ENCODE data around the gene RTL10. TPM values are rescaled to one million over a fixed set of nuclear protein-coding genes. Genes with fewer than 3 reads are reported as not detected.

Gene RTL10
- total RNA-seq, 1 donor, result 6.4 TPM

DNA sequence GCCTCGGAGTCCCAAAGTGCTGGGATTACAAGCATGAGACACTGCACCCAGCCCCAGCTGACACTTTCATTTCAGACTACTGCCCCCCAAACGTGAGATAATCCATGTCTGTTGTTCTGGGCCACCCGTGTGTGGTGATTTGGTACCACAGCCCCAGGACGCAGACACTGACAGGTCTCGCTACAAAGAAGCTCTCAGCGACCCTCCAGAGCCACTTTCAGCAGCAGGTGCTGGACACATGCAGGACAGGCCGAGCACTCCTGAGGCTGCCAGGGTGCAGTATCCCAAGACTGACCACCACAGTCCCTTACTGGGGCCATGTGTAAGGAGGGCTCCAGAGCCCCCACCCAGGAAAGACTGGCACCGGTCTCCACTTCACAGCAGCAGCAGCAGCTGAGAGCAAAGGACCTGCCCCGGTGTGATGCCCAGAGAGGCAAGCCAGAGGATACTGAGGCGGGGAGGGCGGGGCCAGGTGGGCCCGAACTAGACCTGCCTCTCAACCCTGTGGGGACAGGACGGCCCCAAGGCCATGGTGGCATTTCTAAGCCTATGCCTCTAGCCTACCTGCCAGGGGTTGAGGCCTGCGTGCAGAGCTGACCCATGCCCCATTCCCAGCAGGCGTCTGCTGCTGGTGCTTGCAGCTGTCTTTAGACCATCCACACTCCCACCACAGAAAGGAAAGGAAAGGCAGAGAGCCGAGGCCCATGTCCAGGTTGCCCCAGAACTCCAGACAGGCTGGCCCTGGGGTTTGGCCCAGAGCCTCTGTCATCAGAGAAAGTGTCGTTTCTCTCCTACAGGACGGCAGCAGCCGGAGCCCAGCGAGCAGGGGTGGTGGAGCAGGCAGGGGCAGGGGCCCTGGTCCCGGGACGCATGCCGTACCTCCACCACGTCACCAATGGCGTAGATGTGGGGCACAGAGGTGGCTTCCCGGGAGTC, 28.0 kb upstream of the RTL10 start:
- Histone ChIP-seq H3K4me3 (ENCODE audit: low read length) (no peak overlapping the region), H3K4me1 (ENCODE audit: insufficient read depth, low read length) (peaks cover 36% of the 10 kb centered on the region), H3K9me3 (ENCODE audit: low read depth, low read length) (no peaks in the 10 kb centered on the region), H3K27me3 (ENCODE audit: insufficient read depth, low read length) (no peaks in the 10 kb centered on the region)

DNA sequence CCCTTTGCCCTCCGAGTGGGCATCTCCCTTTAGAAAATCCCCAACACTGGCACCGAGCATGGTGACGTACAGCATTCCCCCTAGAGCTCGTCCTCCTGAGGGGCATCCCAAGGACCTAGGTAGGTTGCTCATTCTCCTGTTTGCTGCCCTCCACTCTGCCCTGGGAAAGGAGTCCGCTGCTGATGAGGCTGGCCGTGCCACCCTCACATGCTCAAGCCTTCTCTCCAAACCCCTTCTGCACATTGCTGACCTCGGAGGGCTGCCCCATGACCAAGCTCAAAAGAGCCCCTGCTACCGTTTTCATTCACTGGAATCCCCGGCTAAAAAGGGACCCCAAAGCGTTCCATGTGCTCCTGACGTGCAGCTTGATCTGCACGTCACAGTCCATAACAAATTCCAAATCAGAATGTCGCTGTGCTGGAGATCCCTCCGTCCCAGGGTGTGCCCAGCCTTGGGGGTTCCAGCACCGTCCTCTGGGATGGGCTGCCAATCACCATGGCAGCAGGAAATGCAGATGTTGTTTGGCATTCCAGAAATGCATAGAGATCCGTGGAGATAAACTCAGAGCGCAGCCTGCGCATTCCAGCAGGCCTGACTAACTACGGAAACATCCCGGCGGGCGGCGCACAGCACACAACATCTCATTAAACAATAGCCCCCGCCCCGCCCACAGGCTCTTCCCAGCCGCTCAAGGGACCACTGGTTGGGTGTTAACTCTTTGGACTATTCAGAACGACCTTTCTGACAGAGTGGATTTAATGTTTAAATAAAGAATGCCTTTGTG, 26.3 kb upstream of the RTL10 start:
- no peak overlapping the region for H3K4me3 ChIP-seq (ENCODE audit: low read length)
- H3K27me3 ChIP-seq (ENCODE audit: insufficient read depth, low read length), result no peaks in the 10 kb centered on the region
- H3K9me3 ChIP-seq (ENCODE audit: low read depth, low read length), result no peaks in the 10 kb centered on the region
- peaks cover 19% of the 10 kb centered on the region for H3K4me1 ChIP-seq (ENCODE audit: insufficient read depth, low read length)

DNA sequence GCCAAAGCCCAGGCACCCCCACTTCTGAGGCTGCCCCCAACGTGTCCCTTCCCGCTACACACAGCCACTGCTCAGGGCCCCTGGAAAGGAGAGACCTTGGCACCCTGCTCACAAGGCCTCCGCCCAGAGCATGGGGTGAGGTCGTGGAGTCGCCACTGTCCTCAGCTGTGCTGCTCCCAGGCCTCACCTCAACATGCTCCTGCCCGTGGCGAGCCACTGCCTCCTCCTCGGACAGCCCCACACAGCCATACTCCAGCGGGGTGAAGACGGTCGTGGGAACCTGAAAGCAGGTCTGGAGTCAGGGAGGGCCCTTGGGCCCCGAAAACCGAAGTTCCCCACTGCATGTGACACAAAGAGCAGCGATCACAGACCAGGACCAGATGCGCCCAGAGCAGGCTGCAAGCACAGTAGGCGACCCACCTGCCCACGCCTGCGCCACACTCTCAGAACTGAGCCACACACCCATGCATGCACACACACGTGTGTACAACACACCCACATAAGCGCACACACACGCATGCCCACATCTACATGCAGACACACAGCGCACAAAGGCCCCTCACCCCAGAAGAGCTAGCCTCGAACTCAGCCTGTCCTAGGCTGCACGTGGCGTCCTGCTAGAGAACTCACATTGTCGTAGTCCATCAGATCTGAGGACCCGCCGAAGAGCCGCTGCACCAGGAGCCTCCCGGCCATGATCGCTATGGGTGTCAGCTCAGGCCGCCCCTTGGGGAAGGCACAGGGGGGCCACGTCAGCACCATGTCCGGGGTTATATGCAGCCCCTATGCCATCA, 25.5 kb upstream of the RTL10 start:
- Histone ChIP-seq H3K27me3 (ENCODE audit: insufficient read depth, low read length) (no peaks in the 10 kb centered on the region), H3K4me1 (ENCODE audit: insufficient read depth, low read length) (peaks cover 11% of the 10 kb centered on the region), H3K4me3 (ENCODE audit: low read length) (no peak overlapping the region), H3K9me3 (ENCODE audit: low read depth, low read length) (no peaks in the 10 kb centered on the region)

DNA sequence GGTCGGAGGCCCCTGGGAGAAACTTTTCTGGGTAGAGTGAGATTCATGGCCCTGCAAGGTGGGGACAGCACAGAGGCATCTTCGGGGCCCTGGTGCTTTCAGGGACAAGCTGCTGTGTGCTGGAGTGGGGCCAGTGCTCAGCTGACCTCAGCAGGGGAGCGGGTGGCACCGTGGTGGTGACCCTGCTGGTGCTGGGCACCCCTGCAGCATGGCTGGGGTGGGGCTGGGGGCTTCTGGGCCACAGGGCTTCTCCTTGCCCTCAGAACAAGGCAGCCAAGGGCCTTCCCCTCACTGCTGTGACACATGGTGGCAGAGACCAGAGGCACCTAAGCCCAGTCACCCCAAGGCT, 24.9 kb upstream of the RTL10 start:
- Histone ChIP-seq H3K9me3 (ENCODE audit: low read depth, low read length) (no peaks in the 10 kb centered on the region), H3K4me1 (ENCODE audit: insufficient read depth, low read length) (peaks cover 5% of the 10 kb centered on the region), H3K4me3 (ENCODE audit: low read length) (no peak overlapping the region), H3K27me3 (ENCODE audit: insufficient read depth, low read length) (no peaks in the 10 kb centered on the region)

DNA sequence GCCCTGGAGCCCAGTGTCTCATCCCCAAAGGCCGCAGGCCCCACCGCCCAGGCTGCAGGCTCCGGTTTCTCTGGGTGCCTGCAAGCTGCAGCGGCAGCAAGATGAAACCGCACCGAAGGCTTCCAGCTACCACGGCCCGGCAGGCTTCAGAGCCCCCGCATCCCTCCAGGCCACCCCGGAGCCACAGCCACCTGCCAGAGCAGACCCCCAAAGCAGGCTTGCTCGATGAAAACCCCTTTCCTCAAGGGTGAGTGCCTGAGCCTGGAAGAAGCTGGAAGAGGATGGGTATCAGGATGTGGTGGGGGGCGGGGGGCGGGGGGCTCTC, 24.5 kb upstream of the RTL10 start:
- Histone ChIP-seq H3K9me3 (ENCODE audit: low read depth, low read length) (no peaks in the 10 kb centered on the region), H3K4me3 (ENCODE audit: low read length) (no peak overlapping the region), H3K4me1 (ENCODE audit: insufficient read depth, low read length) (peaks cover 1% of the 10 kb centered on the region), H3K27me3 (ENCODE audit: insufficient read depth, low read length) (no peaks in the 10 kb centered on the region)

DNA sequence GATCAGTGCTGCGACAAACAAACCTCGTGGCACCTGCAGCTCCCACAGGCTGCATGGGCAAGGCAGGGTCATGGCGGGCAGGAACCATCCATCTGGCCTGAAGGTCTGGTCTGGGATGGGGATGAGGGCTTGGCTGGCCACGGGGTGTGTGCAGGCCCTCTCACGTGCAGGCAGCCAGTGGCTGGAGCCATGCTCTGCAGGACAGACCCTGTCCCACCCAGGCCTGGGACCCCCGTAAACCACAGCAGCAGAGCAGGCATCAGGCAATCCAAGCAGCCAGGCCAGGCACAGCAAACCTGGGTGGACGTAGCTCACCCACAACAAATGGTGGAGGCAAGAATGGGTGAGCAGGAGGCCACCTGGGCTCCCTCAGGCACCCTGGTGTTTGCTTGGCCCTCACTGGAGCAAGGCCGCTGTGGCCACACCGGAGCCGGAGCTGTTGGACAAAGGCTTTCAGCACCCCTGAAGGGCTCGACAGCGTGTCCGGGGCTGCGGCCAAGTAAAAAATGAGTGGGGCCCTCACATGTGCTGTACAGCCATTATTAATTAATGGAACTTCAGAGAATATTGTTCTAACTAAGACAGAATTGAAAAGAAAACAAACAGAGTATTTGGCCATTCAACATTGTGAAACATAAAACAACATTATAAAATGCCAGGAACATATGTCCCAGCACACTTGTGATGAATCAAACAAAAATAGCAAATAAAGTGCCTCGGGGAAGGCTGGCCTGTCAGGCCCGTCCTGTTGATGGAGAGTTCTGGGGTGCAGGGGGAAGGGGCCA, 24.0 kb upstream of the RTL10 start:
- Histone ChIP-seq H3K4me3 (ENCODE audit: low read length) (no peak overlapping the region), H3K9me3 (ENCODE audit: low read depth, low read length) (no peaks in the 10 kb centered on the region), H3K27me3 (ENCODE audit: insufficient read depth, low read length) (no peaks in the 10 kb centered on the region), H3K4me1 (ENCODE audit: insufficient read depth, low read length) (no peaks in the 10 kb centered on the region)

DNA sequence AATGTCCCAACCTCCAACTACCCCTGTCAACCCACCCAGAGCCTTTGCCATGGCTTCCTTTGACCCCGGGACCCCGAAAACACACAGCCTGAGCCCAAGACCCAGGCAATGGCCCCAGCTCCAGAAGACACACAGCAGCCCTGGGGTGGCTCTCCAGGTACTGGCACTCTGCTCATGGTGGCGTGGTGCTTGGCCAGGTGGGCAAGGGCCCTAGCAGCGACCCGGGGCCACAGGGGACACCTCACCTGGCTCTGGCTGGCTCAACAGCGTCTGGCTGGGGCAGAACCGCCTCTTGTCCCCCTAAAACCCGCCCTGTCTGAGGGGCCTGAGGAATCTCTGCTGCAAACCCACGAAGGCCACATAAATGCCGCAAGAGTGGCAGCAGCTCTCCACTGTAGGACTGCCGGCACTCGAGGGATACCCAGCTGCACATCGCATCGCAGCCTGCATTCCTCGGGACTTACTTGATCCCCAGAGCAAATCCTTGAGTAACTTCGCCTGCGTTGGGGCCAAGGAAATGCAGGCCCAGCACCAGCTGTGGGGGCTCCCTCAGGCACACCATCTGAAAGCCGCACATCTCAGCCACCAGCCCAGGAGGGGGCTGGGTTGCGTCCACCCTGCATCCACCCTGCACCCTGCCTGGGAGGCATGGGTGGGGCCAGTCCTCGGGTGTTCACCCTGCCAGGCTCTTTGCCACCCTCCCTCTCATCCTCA, 23.1 kb upstream of the RTL10 start:
- H3K4me3 ChIP-seq (ENCODE audit: low read length), result no peak overlapping the region

DNA sequence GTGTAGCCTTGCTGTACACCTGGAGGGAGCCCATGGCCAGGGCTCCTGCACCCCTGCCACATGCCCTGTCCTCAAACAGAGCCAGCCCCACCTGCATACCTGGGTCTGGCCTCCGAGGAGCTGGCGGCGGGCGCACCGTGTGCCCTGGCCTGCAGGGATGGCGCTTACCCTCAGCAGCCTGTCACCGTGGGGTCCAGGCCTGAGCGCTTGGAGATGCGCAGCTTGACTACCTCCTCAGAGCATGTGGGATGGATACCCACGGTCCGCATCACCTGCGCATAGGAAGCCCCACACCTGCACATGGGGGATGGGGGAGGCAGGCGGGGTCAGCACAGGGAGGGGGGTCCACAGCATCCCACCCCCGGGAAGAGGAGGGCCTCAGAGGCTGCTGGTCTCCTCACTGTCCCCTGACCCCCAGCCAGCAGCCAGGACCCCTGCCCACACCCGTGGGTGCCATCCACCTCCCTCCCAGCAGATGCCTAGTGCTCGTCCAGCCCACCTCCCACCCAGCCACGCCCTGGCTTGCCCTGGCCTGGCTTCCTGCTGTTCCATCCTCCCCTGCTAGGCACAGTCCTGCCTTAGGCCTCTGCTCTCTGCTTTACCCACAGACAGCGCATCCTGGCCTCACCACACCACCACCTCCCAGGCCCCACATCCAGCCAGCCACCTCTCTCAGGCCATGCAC, 22.4 kb upstream of the RTL10 start:
- Histone ChIP-seq H3K4me3 (ENCODE audit: low read length) (no peak overlapping the region), H3K27me3 (ENCODE audit: insufficient read depth, low read length) (no peaks in the 10 kb centered on the region), H3K4me1 (ENCODE audit: insufficient read depth, low read length) (no peaks in the 10 kb centered on the region), H3K9me3 (ENCODE audit: low read depth, low read length) (no peaks in the 10 kb centered on the region)

More for the DNA sequence above, 23.1 kb upstream of the RTL10 start:
- Histone ChIP-seq H3K9me3 (ENCODE audit: low read depth, low read length) (no peaks in the 10 kb centered on the region), H3K4me1 (ENCODE audit: insufficient read depth, low read length) (no peaks in the 10 kb centered on the region), H3K27me3 (ENCODE audit: insufficient read depth, low read length) (no peaks in the 10 kb centered on the region)

DNA sequence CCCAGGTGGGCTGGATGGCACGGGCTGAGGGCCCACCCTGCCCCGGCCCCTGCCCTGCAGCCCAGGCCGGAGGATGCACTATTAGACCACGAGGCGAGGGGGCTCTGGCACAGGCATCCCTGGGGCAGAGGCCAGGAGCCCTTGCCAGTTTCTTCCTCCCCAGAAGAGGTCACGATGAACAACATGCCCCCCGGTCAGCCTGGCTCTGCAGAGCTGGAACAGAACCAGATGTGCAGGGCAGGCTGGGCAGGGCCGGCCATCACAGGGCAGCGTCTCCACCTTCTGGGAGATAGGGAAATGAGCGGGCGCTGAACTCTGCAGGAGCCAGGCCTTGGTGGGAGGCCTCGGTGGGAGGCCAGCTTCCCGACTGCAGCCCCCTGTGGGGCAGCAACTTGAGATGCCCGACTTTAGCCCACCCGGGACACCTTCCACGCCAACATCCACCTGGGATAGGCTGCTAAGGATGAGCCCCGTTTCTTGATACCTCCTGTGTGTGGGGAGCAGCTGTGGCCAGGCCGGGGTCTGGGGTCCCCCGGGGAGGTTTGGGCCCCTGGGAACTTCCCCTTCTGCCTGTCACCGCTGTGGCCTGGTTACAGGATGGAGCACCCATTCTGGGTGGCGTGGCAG, 21.8 kb upstream of the RTL10 start:
- Histone ChIP-seq H3K27me3 (ENCODE audit: insufficient read depth, low read length) (no peaks in the 10 kb centered on the region), H3K4me1 (ENCODE audit: insufficient read depth, low read length) (no peaks in the 10 kb centered on the region), H3K4me3 (ENCODE audit: low read length) (no peak overlapping the region), H3K9me3 (ENCODE audit: low read depth, low read length) (no peaks in the 10 kb centered on the region)

DNA sequence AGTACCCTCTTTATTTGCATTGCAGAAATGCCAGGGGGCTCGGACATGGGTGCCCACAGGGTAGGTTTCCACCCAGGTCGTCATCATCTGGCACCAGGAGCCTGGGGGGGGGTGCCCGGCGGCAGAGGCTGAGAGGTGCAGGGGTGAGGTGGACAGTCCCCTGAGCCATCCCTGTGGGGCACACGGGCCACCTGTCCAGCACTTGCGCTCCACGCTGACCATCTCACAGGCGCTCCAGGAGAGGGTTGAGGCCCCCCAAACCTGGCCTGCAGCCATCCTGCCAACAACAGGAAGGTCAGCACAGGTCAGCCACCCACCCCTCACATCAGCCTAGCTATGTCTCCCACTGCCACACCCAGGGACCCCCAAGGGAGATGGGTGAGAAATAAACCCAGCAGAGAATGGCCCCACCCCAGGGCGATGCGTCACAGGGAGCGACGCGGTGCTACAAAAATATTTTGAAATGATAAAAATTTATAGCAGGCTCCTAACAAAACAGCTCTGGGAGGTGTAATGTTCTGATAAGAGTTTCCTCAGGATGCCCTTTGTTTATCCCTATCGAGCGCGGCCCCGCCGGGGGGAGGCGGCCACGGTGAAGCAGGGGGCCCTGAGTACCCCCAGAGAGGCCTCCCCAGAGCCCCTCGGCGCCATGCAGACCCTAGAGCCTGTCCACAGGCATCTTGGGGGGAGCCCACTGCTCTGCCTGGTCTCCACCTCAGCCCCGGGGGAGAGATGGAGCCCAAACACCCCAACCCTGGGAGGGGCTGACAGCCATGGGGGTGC, 21.0 kb upstream of the RTL10 start:
- Histone ChIP-seq H3K27me3 (ENCODE audit: insufficient read depth, low read length) (no peaks in the 10 kb centered on the region), H3K4me1 (ENCODE audit: insufficient read depth, low read length) (no peaks in the 10 kb centered on the region), H3K9me3 (ENCODE audit: low read depth, low read length) (no peaks in the 10 kb centered on the region), H3K4me3 (ENCODE audit: low read length) (no peak overlapping the region)

DNA sequence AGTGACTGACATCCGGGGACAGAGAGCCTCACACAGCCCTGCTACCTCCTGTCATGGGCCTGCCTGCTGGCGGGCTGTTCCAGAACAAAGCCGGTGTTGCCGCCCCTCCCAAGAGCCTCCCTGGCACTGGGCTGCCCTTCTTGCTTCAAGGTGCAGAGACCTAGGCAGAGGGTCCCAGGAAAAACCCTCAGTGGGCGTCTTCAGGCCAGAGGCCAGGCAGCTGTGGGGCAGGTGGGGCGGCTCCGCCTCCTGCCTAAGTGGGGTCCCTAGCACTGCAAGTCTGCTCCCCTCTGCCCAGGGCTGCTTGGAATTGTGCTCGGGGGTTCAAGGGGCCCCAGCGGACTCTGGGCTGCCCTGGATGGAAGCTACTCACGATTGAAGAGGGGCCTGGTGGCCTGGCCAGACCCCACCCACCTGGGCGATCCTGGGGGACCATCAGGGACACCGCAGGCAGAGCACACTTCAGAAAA, 20.4 kb upstream of the RTL10 start:
- Histone ChIP-seq H3K4me3 (ENCODE audit: low read length) (no peak overlapping the region), H3K4me1 (ENCODE audit: insufficient read depth, low read length) (no peaks in the 10 kb centered on the region), H3K27me3 (ENCODE audit: insufficient read depth, low read length) (no peaks in the 10 kb centered on the region), H3K9me3 (ENCODE audit: low read depth, low read length) (no peaks in the 10 kb centered on the region)

DNA sequence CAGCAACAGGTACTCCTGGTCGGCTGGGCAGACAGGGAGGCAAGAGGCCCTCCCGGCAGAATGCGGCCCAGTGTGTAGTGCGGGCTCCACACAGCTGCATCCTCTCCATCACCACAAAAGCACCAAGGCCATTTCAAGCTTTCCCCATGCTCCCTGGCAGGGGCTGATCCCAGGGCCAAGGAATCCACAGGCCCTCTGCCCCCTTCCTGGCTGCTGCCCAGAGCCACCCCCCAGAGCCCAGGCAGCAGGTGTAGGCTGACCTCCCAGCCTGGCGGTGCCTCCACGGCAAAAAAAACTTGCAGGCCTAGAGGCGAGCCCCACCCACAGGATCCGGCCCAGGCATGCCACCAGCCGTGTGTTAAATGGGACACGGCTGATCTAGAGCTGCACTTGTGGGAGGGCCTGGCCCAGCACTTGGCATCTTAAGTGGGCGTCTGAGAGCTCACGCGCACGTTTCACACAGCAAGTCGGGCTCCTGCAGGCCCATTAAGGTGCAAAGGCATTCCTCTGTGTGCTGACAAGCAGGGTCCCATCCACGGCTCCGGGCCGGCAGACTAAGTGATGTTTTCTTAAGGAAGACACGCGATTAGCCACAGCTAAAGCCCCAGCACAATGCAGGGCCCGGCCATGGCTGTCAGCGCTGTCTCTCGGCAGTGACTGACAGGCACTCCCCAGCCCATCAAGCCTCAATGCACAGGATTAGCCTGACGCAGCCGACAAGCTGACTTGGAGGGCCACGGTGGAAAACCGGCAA, 19.8 kb upstream of the RTL10 start:
- no peaks in the 10 kb centered on the region for H3K4me1 ChIP-seq (ENCODE audit: insufficient read depth, low read length)
- no peaks in the 10 kb centered on the region for H3K27me3 ChIP-seq (ENCODE audit: insufficient read depth, low read length)
- H3K9me3 ChIP-seq (ENCODE audit: low read depth, low read length), result no peaks in the 10 kb centered on the region
- no peak overlapping the region for H3K4me3 ChIP-seq (ENCODE audit: low read length)
